Esophagus muscularis mucosa (tissue), 4 donors: ENCODE data around the gene LHFPL5.

Experiments used
- EP300 ChIP-seq: sonication (generic); formaldehyde crosslinking; IDR thresholded peaks from one replicate; pipeline ENCODE4 v1.6.1; 2017; ENCODE audit warnings: antibody characterized with exemption
- POLR2A ChIP-seq: fragments of 450-650 bp; IDR thresholded peaks from one replicate; pipeline ENCODE4 v1.6.1; 2017; ENCODE audit warnings: antibody characterized with exemption, moderate library complexity, mild to moderate bottlenecking, low read depth
- TF ChIP-seq, protein P1 (sequence below), 3 experiments: fragments of 200-600 bp in 2 of 3; fragments of 450-650 bp in 1 of 3; sonication (generic) in 2 of 3; IDR thresholded peaks; one replicate each; pipeline ENCODE4 v1.5.1; 2017 to 2019; ENCODE audit warnings: antibody characterized with exemption in 3 of 3, mild to moderate bottlenecking in 2 of 3, moderate library complexity in 1 of 3

DNA sequence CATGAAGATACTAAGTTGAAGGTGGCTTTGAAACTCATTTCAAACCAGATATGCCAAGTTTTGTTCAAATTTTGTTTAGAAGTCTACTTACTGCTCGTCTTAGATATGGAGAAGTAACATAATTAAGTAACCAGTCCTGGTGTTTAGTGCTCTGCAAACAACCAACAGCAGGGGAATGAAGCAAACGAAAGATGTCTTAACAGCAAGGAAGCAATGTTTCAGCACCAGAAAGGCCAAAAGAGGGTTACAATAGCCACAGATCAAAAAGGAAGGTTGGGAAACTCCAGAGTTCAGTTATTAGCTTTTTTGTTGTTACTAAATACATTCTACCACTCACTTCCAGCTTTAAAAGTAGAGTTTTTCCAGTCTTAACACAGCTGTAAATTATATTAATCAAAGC lies 45.1 kb downstream of the LHFPL5 start:
- TF ChIP-seq, protein P1, sequence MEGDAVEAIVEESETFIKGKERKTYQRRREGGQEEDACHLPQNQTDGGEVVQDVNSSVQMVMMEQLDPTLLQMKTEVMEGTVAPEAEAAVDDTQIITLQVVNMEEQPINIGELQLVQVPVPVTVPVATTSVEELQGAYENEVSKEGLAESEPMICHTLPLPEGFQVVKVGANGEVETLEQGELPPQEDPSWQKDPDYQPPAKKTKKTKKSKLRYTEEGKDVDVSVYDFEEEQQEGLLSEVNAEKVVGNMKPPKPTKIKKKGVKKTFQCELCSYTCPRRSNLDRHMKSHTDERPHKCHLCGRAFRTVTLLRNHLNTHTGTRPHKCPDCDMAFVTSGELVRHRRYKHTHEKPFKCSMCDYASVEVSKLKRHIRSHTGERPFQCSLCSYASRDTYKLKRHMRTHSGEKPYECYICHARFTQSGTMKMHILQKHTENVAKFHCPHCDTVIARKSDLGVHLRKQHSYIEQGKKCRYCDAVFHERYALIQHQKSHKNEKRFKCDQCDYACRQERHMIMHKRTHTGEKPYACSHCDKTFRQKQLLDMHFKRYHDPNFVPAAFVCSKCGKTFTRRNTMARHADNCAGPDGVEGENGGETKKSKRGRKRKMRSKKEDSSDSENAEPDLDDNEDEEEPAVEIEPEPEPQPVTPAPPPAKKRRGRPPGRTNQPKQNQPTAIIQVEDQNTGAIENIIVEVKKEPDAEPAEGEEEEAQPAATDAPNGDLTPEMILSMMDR (IDR thresholded peaks at IDR 0.05): no peak
- TF ChIP-seq EP300 (no peak), POLR2A (no peak)
